Left forelimb (tissue), 1 donor: ENCODE measurements around the gene RGL4.
"Not testable (repeated sequence)": the region's sequence is repeated elsewhere in the genome, so short reads cannot be mapped to it uniquely, and the experiment has no call there.

ENCODE experiments used
- DNase-seq: peaks from one replicate; pipeline ENCODE4 v3.0.0-alpha.2; 2018; ENCODE audit warnings: low spot score

RGL4 gene

GRCh38 chr22:23690713-23691112 lies at the start of gene RGL4:
TSS of gene RGL4 (plus strand) at chr22:23691013. CDS start at chr22:23692031, 1,018 bp downstream.
- no peak for DNase-seq

- DNase-seq, result not testable (repeated sequence)
Observed at GRCh38 chr22:23646526-23646925, 44.3 kb upstream of the RGL4 start.

GRCh38 chr22:23649071-23649501 lies 41.7 kb upstream of the RGL4 start:
- DNase-seq, result no peak

- DNase-seq, result no peak
Observed at GRCh38 chr22:23651676-23652075, 39.1 kb upstream of the RGL4 start.

GRCh38 chr22:23652286-23652685 lies 38.5 kb upstream of the RGL4 start:
- no peak for DNase-seq

GRCh38 chr22:23652711-23653110 lies 38.1 kb upstream of the RGL4 start:
- DNase-seq, result no peak

- DNase-seq, result no peak
Observed at GRCh38 chr22:23655891-23656475, 34.8 kb upstream of the RGL4 start.

GRCh38 chr22:23657727-23658126 lies 33.1 kb upstream of the RGL4 start:
- DNase-seq, result no peak

- DNase-seq, result not testable (repeated sequence)
Observed at GRCh38 chr22:23660381-23660780, 30.4 kb upstream of the RGL4 start.

- no peak for DNase-seq
Observed at GRCh38 chr22:23670378-23671295, 20.2 kb upstream of the RGL4 start.

GRCh38 chr22:23671387-23671786 lies 19.4 kb upstream of the RGL4 start:
- not testable (repeated sequence) for DNase-seq

GRCh38 chr22:23672307-23673049 lies 18.3 kb upstream of the RGL4 start:
- not testable (repeated sequence) for DNase-seq

- no peak for DNase-seq
Observed at GRCh38 chr22:23673050-23673620, 17.7 kb upstream of the RGL4 start.

- no peak for DNase-seq
Observed at GRCh38 chr22:23673826-23674690, 16.8 kb upstream of the RGL4 start.

- DNase-seq, result not testable (repeated sequence)
Observed at GRCh38 chr22:23674886-23675501, 15.8 kb upstream of the RGL4 start.

GRCh38 chr22:23675502-23676415 lies 15.1 kb upstream of the RGL4 start:
- no peak for DNase-seq

GRCh38 chr22:23676841-23677700 lies 13.7 kb upstream of the RGL4 start:
- DNase-seq, result not testable (repeated sequence)

- no peak for DNase-seq
Observed at GRCh38 chr22:23677701-23677995, 13.2 kb upstream of the RGL4 start.

GRCh38 chr22:23678133-23678532 lies 12.7 kb upstream of the RGL4 start:
- no peak for DNase-seq
